Measurements from ENCODE around the gene ZNF207. TPM values are rescaled to one million over a fixed set of nuclear protein-coding genes. Genes with fewer than 3 reads are reported as not detected.

The ZNF207 gene
- total RNA-seq, 1 experiment from 2014 or later: 296 TPM

- H2AK5ac ChIP-seq (ENCODE audit: insufficient read length, low read length): no peak overlapping the region
- H4K5ac ChIP-seq (ENCODE audit: insufficient read length, low read depth, low read length): no peak overlapping the region
- H3K56ac ChIP-seq (ENCODE audit: insufficient read length, low read depth, low read length): no peak overlapping the region
- no peaks in the 10 kb centered on the region for H3K79me2 ChIP-seq (ENCODE audit: insufficient read depth, low read length)
- H3K23me2 ChIP-seq (ENCODE audit: insufficient read length, low read depth, low read length, poor library complexity, severe bottlenecking): no peaks in the 10 kb centered on the region
- no peak overlapping the region for H3T11ph ChIP-seq (ENCODE audit: low read length)
- H3K9me3 ChIP-seq (ENCODE audit: control insufficient read depth, low read depth, low read length): no peaks in the 10 kb centered on the region
- no peaks in the 10 kb centered on the region for H3K4me1 Mint-ChIP-seq
- H3K4me3 Mint-ChIP-seq: no peak overlapping the region
- H3K27ac ChIP-seq (ENCODE audit: insufficient read length, low read depth, low read length): no peak overlapping the region
- no peak overlapping the region for H3K9ac ChIP-seq (ENCODE audit: extremely low read depth, insufficient read length, low read length)
- no peaks in the 10 kb centered on the region for H3K79me1 ChIP-seq (ENCODE audit: insufficient read depth, low read depth, low read length, poor library complexity, severe bottlenecking)
- no peaks in the 10 kb centered on the region for H4K20me1 ChIP-seq (ENCODE audit: control insufficient read depth, insufficient read depth, insufficient read length)
- no peak for DNase-seq
- no peak overlapping the region for H2BK15ac ChIP-seq (ENCODE audit: low read depth, low read length)
- H3K4ac ChIP-seq (ENCODE audit: low read depth, low read length): no peak overlapping the region
- H2BK12ac ChIP-seq (ENCODE audit: insufficient read length, low read depth, low read length): no peak overlapping the region
- H2AFZ ChIP-seq (ENCODE audit: low read length): no peak overlapping the region
- H3K27ac Mint-ChIP-seq: no peak overlapping the region
- no peak overlapping the region for H2BK20ac ChIP-seq (ENCODE audit: low read depth, low read length, poor library complexity, severe bottlenecking)
- no peak for TF ChIP-seq CTCF (conservative IDR thresholded peaks at IDR 0.05)
- H4K8ac ChIP-seq (replicated peaks; ENCODE audit: insufficient read length, low read depth, low read length): no peak overlapping the region
- no peaks in the 10 kb centered on the region for H3K27me3 Mint-ChIP-seq (ENCODE audit: low read depth)
- H3K4me1 ChIP-seq (ENCODE audit: insufficient read depth, low read length): no peaks in the 10 kb centered on the region
- H3K14ac ChIP-seq (ENCODE audit: insufficient read depth, low read length): no peak overlapping the region
- no CpG with 5 or more reads among the region's 4 CpGs for WGBS (ENCODE audit: extremely low coverage, insufficient read length, low lambda C conversion rate)
- H2BK120ac ChIP-seq (ENCODE audit: low read depth, low read length, poor library complexity, severe bottlenecking): no peak overlapping the region
- no peak overlapping the region for H3K23ac ChIP-seq (ENCODE audit: insufficient read length, low read depth, low read length)
- no peak overlapping the region for H2BK5ac ChIP-seq (ENCODE audit: insufficient read length, low read length)
- H3K27me3 ChIP-seq (ENCODE audit: insufficient read depth, low read length): no peaks in the 10 kb centered on the region
- H3K4me2 ChIP-seq (ENCODE audit: insufficient read depth, insufficient read length, low read length): no peak overlapping the region
- H3K9me3 Mint-ChIP-seq: no peaks in the 10 kb centered on the region
- H4K91ac ChIP-seq (ENCODE audit: insufficient read length, low read depth, low read length): no peak overlapping the region
- H3K36me3 Mint-ChIP-seq (ENCODE audit: insufficient read depth in 1 of 3, low read depth in 3 of 3): peaks cover 10 to 66% (median 65%) of the 10 kb centered on the region in 3 experiments; a peak in 6 of 7 replicates
- H3K18ac ChIP-seq (ENCODE audit: insufficient read length, low read depth, low read length): no peak overlapping the region
These were observed 14.3 kb upstream of the ZNF207 start for GRCh38 chr17:32335687-32336086.
